GM06990 (cell line): ENCODE measurements around the gene PLCG2.
"Not testable (repeated sequence)": the region's sequence is repeated elsewhere in the genome, so short reads cannot be mapped to it uniquely, and the experiment has no call there.

Source experiments
- DNase-seq: peaks from one replicate; pipeline ENCODE4 v3.0.0-alpha.2; 2011; ENCODE audit not compliant: insufficient read length; ENCODE audit errors: extremely low read depth
- H3K27me3 ChIP-seq: replicated peaks from 2 replicates; pipeline ENCODE4 v1.6.0; 2011; ENCODE audit warnings: low read length; ENCODE audit not compliant: control insufficient read depth, insufficient read depth
- H3K36me3 ChIP-seq: 2 replicates; pipeline ENCODE4 v1.5.1; 2011; ENCODE audit warnings: low read length; ENCODE audit not compliant: control insufficient read depth, insufficient read depth
- H3K4me3 ChIP-seq: replicated peaks from 2 replicates; pipeline ENCODE4 v1.5.1; 2011; ENCODE audit warnings: low read depth, mild to moderate bottlenecking, control low read depth, low read length
- TF ChIP-seq, protein P1 (sequence below): IDR thresholded peaks from 2 replicates; pipeline ENCODE4 v1.5.1; 2011; ENCODE audit warnings: low read length, control low read depth, mild to moderate bottlenecking, inconsistent platforms; ENCODE audit not compliant: insufficient read depth, poor library complexity, severe bottlenecking

PLCG2 gene

DNA sequence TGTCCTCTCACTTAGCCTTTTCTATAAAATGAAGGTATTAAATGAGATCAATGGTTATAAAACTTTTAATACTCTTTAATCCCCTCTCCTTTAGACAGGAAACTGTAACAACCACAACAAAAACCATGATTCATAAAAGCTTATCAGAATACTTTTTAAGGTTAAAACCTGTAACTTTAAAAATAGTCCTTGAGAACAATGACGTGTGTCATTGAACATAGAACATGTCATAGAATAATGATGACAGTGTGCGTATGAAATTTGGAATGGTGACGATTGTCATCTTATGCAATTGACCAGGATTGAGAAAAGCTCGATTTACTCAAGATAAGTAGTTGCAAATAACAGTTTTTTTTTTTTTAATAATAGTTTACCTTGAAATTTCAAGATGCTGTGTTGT, 94.1 kb downstream of the PLCG2 start:
- TF ChIP-seq, protein P1, sequence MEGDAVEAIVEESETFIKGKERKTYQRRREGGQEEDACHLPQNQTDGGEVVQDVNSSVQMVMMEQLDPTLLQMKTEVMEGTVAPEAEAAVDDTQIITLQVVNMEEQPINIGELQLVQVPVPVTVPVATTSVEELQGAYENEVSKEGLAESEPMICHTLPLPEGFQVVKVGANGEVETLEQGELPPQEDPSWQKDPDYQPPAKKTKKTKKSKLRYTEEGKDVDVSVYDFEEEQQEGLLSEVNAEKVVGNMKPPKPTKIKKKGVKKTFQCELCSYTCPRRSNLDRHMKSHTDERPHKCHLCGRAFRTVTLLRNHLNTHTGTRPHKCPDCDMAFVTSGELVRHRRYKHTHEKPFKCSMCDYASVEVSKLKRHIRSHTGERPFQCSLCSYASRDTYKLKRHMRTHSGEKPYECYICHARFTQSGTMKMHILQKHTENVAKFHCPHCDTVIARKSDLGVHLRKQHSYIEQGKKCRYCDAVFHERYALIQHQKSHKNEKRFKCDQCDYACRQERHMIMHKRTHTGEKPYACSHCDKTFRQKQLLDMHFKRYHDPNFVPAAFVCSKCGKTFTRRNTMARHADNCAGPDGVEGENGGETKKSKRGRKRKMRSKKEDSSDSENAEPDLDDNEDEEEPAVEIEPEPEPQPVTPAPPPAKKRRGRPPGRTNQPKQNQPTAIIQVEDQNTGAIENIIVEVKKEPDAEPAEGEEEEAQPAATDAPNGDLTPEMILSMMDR = no peak
- Histone ChIP-seq H3K4me3 (no peak overlapping the region), H3K36me3 (peaks cover 39% of the 10 kb centered on the region), H3K27me3 (no peaks in the 10 kb centered on the region)
- DNase-seq = no peak

- TF ChIP-seq, protein P1 = peak; percentile 86
- no peak overlapping the region for H3K4me3 ChIP-seq
Observed at GRCh38 chr16:81873843-81874752, 95.0 kb downstream of the PLCG2 start.

DNA sequence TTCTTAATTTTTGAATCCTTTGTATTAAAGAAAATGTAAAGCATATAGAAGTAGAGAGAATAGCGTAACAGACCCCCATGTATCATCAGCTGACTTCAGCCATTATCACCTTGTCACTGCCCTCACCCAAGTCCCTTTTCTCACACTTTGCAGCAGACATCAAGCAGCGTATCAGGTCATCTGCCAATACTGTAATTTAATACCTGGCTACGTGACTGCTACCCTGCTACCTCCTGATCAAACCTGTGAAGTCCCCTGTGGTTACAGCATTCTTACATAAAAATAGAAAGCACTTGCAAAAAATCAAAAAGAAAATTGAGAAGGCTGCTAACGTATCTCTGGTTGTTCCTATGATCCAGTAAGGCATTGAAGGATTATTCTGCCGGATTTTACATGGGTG, 96.4 kb downstream of the PLCG2 start:
- TF ChIP-seq, protein P1 = no peak
- Histone ChIP-seq H3K27me3 (no peaks in the 10 kb centered on the region), H3K36me3 (peaks cover 35% of the 10 kb centered on the region), H3K4me3 (no peak overlapping the region)
- DNase-seq = no peak

More at GRCh38 chr16:81873843-81874752, 95.0 kb downstream of the PLCG2 start:
- H3K27me3 ChIP-seq = no peaks in the 10 kb centered on the region
- no peak for DNase-seq
- H3K36me3 ChIP-seq = peaks cover 35% of the 10 kb centered on the region

DNA sequence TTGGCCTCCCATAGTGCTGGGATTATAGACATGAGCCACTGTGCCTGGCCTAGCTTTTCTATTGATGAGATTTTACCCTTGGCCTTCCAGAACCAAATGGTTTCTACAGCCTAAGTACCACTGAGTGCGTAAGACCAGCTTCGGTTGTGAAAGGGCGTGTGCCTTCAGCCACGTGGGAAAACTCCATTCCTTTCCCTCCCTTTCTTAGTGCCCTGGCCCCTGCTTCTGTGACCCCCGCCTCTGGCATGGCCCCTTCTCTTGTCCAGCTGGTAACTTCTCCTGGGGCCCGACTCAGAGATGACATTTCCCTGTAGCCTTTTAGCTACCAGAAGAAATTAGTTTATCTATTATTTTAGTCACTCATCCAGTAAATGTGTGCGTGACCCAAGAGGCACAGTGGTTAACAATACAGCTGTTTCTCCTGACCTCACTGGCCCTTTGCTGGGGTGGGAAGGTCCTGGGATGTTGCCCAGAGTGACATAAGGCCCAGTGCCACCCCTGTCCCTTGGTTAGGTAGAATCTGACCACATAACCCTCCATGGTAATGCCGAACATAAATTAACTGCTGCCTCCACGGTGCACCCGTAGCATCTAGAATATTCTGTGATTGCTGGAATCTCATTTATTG, 97.3 kb downstream of the PLCG2 start:
- Histone ChIP-seq H3K36me3 (peaks cover 40% of the 10 kb centered on the region), H3K27me3 (no peaks in the 10 kb centered on the region), H3K4me3 (no peak overlapping the region)
- no peak for DNase-seq
- TF ChIP-seq, protein P1 = no peak

DNA sequence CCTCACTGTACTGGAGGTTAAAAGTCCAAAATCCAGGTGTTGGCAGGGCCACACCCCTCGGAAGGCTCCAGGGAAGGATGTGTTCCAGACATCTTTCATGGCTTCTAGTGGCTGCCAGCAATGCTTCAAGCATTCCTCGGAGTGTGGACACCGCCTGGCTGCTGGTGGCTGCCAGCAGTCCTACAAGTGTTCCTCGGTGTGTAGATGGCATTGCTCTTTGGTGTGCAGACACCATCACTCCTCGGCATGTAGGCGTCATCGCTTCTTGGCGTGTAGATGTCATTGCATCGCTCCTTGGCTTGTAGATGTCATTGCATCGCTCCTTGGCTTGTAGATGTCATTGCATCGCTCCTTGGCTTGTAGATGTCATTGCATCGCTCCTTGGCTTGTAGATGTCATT, 98.4 kb downstream of the PLCG2 start:
- not testable (repeated sequence) for DNase-seq, H3K27me3 ChIP-seq, H3K4me3 ChIP-seq
- peaks cover 43% of the 10 kb centered on the region for H3K36me3 ChIP-seq

DNA sequence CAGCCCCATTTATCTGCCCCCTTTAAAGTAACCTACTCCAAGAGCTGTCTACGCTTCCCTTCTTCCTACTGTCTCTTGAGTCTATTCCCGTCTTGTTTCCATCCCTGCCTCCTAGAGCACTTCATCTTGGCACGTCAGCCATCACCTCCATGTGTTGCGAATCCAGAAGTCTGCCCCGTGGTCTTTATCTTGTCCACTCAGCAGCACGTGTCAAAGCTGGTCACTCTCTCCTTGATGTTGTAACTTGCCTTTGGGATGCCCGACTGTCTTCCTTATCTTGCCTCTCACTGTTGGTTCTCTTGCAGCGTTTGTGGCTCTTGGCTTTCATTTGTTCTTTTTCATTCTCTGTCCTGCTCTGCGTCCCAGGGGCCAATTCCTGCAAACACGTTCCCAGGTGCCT, 99.4 kb downstream of the PLCG2 start:
- H3K36me3 ChIP-seq = peaks cover 51% of the 10 kb centered on the region
- TF ChIP-seq, protein P1 = no peak
- no peak overlapping the region for H3K4me3 ChIP-seq
- H3K27me3 ChIP-seq = no peaks in the 10 kb centered on the region
- DNase-seq = no peak
